NCI-H146 treated with DMSO at 0.1 percent for 48 hours (cell line): ENCODE results near the gene CDR2.
A peak's percentile ranks its signal among the peaks of the same experiment; 100 is the strongest.

Source experiments
- DNase-seq: peaks from one replicate; lab custom pipeline; 2025; ENCODE audit not compliant: unreplicated experiment; lab: John Stamatoyannopoulos, UW

Gene CDR2

DNA sequence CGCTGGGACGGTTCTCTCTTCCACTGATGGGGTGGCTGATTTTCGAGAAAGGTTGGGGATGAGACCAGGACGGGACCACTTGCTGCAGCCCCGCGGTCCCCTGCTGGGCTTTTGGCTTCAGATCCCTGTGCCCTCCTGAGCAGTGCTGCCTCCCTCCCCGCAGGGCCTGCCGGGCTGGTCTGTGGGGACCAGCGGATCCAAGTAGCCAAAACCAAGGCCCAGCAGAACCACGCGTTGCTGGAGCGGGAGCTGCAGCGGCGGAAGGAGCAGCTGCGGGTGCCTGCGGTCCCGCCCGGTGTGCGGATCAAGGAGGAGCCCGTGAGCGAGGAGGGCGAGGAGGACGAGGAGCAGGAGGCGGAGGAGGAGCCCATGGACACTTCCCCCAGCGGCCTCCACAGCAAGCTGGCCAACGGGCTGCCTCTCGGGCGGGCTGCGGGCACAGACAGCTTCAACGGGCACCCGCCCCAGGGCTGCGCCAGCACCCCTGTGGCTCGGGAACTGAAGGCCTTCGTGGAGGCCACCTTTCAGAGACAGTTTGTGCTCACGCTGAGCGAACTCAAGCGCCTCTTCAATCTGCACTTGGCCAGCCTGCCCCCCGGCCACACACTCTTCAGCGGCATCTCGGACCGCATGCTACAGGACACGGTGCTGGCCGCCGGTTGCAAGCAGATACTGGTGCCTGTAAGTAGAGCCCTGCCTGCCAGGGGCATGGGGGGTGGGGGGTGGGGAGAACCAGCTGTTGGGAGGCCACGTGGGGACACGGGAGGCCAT is 48.6 kb downstream of the CDR2 start:
- no peak for DNase-seq

GRCh38 chr16:22324787-22325597 is 49.4 kb downstream of the CDR2 start:
- DNase-seq = no peak

DNA sequence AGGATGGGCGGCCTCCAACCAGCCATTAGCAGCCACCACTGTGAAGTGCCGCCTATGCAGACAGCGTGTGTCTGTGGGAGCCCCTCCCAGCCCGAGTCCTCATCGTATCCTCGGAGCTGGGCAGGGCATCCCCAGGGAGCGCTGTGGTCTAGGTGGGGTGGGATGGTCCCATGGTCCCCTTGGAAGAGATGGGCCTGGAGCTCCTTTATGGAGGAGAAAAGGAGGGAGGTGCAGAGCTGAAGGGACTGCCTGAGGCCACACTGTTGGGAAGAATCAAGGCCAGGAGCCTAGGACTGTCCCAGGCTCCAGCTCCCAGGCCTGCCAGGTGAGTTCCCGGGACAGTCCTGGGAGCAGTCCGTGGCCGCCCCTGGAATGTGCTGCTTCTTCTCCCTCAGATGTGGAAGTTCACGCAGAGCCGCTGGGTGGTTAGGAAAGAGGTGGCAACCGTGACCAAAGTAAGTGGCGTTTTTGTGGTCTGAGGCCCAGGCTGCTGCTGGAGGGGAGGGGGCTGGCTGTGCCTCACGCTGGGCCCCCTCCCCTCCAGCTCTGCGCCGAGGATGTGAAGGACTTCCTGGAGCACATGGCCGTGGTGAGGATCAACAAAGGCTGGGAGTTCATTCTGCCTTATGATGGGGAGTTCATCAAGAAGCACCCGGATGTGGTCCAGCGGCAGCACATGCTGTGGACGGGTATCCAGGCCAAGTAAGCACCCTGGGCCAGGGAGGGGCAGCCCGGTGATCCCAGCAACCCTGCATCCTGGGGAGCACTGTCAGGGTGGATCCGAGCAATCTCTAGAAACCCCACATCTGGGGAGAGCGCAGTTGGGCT is 50.2 kb downstream of the CDR2 start:
- DNase-seq = no peak

GRCh38 chr16:22323173-22323958 is 51.1 kb downstream of the CDR2 start:
- no peak for DNase-seq

DNA sequence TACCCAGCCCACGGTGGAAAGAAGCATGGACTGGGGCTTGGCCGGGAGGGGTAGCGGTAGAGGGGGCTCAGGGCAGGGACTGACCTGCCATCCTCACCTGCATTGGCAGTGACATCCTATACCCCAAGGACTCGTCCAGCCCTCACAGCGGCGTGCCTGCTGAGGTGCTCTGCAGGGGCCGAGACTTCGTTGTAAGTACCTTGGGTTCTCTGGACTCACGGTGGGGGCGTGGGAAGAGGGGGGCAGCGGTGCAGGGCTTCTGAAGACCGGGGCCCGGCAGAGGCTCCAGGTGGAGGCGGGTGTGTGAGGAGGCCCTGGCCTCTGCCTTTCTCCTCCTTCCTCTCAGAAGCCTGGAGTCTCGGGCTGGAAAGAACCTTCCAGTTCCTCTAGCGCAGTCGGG is 51.7 kb downstream of the CDR2 start:
- DNase-seq = no peak

DNA sequence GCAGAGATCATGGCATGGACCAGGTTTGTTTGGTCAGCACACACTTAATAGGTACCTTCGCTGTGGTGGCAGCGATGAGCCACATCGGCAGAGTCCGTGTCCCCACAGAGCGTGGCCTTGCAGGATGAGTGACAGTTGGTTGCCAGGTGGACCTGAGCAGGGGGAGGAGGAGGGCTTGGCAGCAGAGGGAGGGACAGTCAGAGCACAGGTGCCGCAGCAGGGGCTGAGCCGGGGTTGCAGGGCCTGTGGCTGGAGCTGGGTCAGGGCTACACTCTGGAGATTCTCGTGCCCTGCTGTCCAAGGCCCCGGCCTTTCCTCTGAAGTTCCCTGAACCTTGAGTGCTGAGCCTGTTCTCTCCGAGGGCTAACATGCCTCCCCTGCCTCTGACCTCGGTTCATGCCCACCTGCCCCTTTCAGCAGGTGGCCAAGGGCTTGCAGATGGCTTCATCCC is 52.4 kb downstream of the CDR2 start:
- no peak for DNase-seq

GRCh38 chr16:22321340-22322001 is 52.9 kb downstream of the CDR2 start:
- peak; percentile 57 for DNase-seq

GRCh38 chr16:22320572-22321339 is 53.7 kb downstream of the CDR2 start:
- DNase-seq = no peak

GRCh38 chr16:22318690-22319358 is 55.6 kb downstream of the CDR2 start:
- DNase-seq = no peak

DNA sequence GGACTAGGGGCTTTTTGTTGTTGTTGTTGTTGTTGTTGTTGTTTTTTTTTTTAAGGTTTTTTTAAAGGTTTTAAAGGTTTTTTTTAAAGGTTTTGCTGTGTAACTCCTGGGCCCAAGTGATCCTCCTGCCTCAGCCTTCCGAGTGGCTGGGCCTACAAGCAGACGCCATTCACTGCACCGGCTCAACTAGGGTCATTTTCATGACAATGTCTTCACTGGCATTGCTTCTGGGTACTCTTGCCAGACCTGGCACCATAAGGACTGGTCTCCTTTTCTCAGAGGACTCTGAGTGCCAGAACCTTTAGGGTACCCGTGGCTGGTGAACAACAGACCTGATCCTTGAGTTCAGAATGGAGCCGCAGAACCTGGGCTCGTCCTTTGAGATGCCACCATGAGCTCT is 56.8 kb downstream of the CDR2 start:
- DNase-seq = no peak

GRCh38 chr16:22317001-22317530 is 57.4 kb downstream of the CDR2 start:
- DNase-seq = no peak

DNA sequence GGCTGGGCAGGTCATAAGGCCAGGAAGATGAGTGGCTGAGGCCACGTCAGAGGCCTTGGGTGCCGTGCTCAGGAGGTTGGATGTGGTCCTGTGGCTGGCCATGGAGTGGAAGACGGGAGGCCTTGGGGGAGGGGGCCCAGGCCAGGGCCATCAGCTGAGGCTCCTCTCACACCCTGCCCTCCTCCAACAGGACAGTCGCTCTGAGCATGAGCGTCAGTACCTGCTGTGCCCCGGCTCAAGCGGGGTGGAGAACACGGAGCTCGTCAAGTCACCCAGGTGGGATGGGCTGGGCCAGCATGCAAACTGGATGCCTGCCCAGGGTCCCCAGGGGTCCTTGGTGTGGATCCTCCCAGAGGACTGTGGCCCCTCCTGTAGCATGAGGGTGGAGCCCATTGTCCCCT is 58.0 kb downstream of the CDR2 start:
- DNase-seq = no peak

- DNase-seq = no peak
Observed at GRCh38 chr16:22315979-22316378, 58.4 kb downstream of the CDR2 start.

DNA sequence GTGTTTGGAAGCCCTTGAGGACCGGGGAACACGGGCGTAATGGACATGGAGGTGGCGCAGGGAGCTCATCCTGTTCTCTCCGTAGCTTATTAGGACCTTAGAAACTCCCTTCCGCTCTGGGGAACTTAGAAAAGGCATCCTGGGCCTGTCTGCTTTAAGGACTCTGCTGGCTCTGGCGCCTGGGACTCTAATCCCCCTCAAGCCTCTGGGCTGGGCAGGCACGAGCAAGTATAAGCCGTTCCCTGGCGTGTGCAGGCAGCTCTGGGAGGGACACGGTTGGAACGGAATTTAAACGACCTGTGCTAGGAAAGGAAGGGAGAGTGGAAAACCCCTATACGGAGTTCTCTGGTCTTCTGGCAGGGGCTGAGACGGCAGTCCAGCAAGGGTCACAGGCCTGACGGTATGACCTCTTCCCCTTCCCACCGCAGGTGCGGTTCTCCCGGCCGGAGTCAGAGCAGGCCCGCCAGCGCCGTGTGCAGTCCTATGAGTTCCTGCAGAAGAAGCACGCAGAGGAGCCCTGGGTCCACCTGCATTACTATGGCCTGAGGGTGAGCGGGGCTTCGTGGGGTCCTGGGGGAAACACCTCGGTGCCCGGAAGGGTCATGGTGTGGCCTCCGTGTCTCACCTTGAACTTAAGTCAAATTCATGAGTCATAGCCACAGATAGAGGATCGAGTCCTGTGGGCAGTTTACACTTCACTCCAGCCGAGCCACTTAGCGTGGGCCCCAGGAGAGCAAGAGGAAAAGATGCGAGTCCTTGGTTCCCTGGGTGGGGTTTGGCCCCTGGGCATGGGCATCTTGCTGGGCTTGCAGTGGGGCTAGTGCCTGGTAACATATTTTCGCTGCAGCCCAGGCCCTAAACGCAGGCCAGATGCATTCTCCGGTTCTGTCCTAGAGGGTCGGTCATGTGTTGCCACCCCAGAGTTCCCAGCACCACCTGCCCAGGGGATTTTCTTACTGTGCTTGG is 59.5 kb downstream of the CDR2 start:
- DNase-seq = no peak

DNA sequence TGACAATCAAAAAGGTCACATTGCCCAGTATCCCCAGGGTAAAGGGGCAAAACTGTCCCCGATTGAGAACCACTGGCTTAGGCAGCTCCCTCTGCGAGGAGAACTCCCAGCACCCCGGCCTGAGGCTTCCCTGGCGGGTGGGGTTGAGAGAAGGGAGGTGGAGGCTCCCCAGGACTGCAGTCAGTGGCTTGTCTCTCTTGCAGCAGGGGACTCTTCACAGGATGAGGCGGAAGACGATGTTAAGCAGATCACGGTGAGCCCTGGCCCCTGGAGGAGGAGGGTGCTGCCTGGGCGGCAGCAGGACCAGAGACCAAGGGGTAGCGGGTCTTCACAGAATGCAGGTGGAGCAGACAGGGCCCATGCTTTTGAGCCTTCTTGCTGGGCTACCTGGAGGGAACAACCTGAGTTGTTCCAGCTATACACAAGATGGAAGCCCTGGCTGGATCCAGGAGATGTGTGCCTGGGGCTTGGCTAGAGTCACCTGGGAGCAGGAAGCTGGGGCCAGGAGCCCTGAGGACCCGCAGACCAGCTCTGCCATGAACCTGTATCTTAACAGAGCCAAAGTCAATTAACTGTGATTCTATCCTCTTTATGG is 60.4 kb downstream of the CDR2 start:
- DNase-seq = no peak

- DNase-seq = no peak
Observed at GRCh38 chr16:22312897-22313781, 61.3 kb downstream of the CDR2 start.
